ENCODE data around the gene STARD10. TPM values are rescaled to one million over a fixed set of nuclear protein-coding genes. Genes with fewer than 3 reads are reported as not detected.

STARD10 gene
- total and polyA plus RNA-seq, 2 donors (not counting 3 experiments of a cell fraction or from before 2014, with no cell fraction given), result 16.1 to 22.5 TPM

DNA sequence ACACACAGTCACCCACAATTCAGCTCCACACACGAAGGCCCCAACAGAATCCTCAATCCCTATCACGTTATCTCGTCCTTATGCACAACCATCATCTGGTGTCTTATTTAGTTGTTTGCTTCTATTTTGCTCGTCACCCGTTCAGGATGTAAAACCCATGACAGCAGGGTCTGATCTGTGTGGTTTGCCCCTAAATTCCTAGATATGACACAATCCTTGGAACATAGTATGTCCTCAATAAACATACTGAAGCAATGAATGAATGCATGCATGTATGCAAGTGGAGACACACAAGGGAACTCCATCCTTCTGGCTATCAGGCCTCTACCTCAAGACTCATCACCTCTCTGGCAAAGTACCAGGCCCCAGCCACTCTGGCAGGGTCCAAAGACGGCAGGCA lies 20.2 kb downstream of the STARD10 start:
- H3K9ac ChIP-seq (replicated peaks; ENCODE audit: extremely low read depth, insufficient read depth, low read length), result no peak overlapping the region
- ChIA-PET POLR2A (no interaction called here), CTCF (interaction anchor here (0.6 to 1.2 kb wide), 5 partner anchors 8 to 49 kb away, joined by 3 to 7 read pairs (median 4); partner anchors contain the start of gene STARD10)
- H3K27me3 ChIP-seq (ENCODE audit: control insufficient read depth in 2 of 2, insufficient read depth in 2 of 2, low read length in 2 of 2), result no peaks in the 10 kb centered on the region
- H3K4me3 ChIP-seq (replicated peaks in 1 of 3; ENCODE audit: insufficient read depth in 1 of 3, low read depth in 1 of 3, low read length in 3 of 3), result no peak overlapping the region
- no peak overlapping the region for H3K27ac ChIP-seq (ENCODE audit: insufficient read depth, low read depth, low read length)
- H3K4me1 ChIP-seq (ENCODE audit: control insufficient read depth, extremely low read depth, insufficient read depth, low read length), result peaks cover 3% of the 10 kb centered on the region
- no peaks in the 10 kb centered on the region for H4K20me1 ChIP-seq (replicated peaks; ENCODE audit: control insufficient read depth, extremely low read depth, insufficient read depth, low read length)
- H2AFZ ChIP-seq (ENCODE audit: low read depth, low read length), result no peak overlapping the region
- H3K4me2 ChIP-seq (ENCODE audit: insufficient read depth, low read length), result no peak overlapping the region
- no peaks in the 10 kb centered on the region for H3K9me1 ChIP-seq (replicated peaks; ENCODE audit: control insufficient read depth, extremely low read depth, insufficient read depth, low read length)
- BruUV-seq (replicated peaks), result no TSS peak
- dilution Hi-C loops (cut with MboI; ENCODE audit: extremely low pct_ligation_motif_present, low sequenced_read_pairs), result no loop called here
- intact Hi-C loops (cut with micrococcal nuclease), result no loop called here
- no peaks in the 10 kb centered on the region for H3K36me3 ChIP-seq (ENCODE audit: control insufficient read depth in 2 of 2, extremely low read depth in 1 of 2, insufficient read depth in 2 of 2, low read length in 2 of 2)
- FAIRE-seq (no peak), DNase-seq (ENCODE audit: low read depth, low spot score) (no peak)
- H3K9me3 ChIP-seq (replicated peaks; ENCODE audit: control insufficient read depth, insufficient read depth, low read length), result no peaks in the 10 kb centered on the region
- no peak for TF ChIP-seq FOS (IDR thresholded peaks at IDR 0.05; ENCODE audit: borderline replicate concordance, insufficient read depth, low read length)
- TF ChIP-seq JUN (IDR thresholded peaks at IDR 0.05; ENCODE audit: borderline replicate concordance, insufficient read depth, insufficient read length, low read depth), result no peak
- TF ChIP-seq MYC (IDR thresholded peaks at IDR 0.05; ENCODE audit: low read depth, low read length), result no peak
- TF ChIP-seq, protein P1, sequence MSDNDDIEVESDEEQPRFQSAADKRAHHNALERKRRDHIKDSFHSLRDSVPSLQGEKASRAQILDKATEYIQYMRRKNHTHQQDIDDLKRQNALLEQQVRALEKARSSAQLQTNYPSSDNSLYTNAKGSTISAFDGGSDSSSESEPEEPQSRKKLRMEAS (IDR thresholded peaks at IDR 0.05; ENCODE audit: insufficient read depth, insufficient read length), result no peak
- TF ChIP-seq POLR2A (IDR thresholded peaks at IDR 0.05; ENCODE audit: low read depth, low read length), result no peak
- TF ChIP-seq, protein P2, sequence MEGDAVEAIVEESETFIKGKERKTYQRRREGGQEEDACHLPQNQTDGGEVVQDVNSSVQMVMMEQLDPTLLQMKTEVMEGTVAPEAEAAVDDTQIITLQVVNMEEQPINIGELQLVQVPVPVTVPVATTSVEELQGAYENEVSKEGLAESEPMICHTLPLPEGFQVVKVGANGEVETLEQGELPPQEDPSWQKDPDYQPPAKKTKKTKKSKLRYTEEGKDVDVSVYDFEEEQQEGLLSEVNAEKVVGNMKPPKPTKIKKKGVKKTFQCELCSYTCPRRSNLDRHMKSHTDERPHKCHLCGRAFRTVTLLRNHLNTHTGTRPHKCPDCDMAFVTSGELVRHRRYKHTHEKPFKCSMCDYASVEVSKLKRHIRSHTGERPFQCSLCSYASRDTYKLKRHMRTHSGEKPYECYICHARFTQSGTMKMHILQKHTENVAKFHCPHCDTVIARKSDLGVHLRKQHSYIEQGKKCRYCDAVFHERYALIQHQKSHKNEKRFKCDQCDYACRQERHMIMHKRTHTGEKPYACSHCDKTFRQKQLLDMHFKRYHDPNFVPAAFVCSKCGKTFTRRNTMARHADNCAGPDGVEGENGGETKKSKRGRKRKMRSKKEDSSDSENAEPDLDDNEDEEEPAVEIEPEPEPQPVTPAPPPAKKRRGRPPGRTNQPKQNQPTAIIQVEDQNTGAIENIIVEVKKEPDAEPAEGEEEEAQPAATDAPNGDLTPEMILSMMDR (IDR thresholded peaks at IDR 0.05; ENCODE audit: extremely low read depth in 1 of 2, insufficient read depth in 1 of 2, low read depth in 1 of 2, low read length in 2 of 2), result no peak
- TF ChIP-seq EZH2 (IDR thresholded peaks at IDR 0.05; ENCODE audit: borderline replicate concordance, low read depth, low read length, severe bottlenecking), result no peak
- TF ChIP-seq GATA2 (IDR thresholded peaks at IDR 0.05; ENCODE audit: insufficient read depth, insufficient read length, low read depth, low read length), result no peak
- no peak for TF ChIP-seq POLR2AphosphoS5 (IDR thresholded peaks at IDR 0.05; ENCODE audit: insufficient read depth, low read depth, low read length)
- H3K79me2 ChIP-seq (ENCODE audit: control insufficient read depth, insufficient read depth, low read length), result no peaks in the 10 kb centered on the region
